Mesothelial cell of epicardium (in vitro differentiated cells): Measurements from ENCODE around the gene ZNF19. TPM values are rescaled to one million over a fixed set of nuclear protein-coding genes. Genes with fewer than 3 reads are reported as not detected.

Experiments
- DNase-seq, 2 experiments: peaks; one replicate each; pipeline ENCODE4 v3.0.0; 2021; ENCODE audit warnings: low spot score in 2 of 2; ENCODE audit not compliant: unreplicated experiment in 2 of 2
- H3K27ac Mint-ChIP-seq: 2 replicates; pipeline ENCODE4 v1.8.0; 2021; ENCODE audit warnings: mixed read lengths
- H3K27me3 Mint-ChIP-seq: 2 replicates; pipeline ENCODE4 v1.8.0; 2021; ENCODE audit warnings: low read depth, mixed read lengths
- H3K36me3 Mint-ChIP-seq: 2 replicates; pipeline ENCODE4 v1.8.0; 2021; ENCODE audit warnings: mixed read lengths
- H3K4me1 Mint-ChIP-seq: 2 replicates; pipeline ENCODE4 v1.8.0; 2021; ENCODE audit warnings: mixed read lengths
- H3K4me3 Mint-ChIP-seq: 2 replicates; pipeline ENCODE4 v1.8.0; 2021; ENCODE audit warnings: mild to moderate bottlenecking, moderate library complexity, mixed read lengths
- H3K9me3 Mint-ChIP-seq: 2 replicates; pipeline ENCODE4 v1.8.0; 2021; ENCODE audit warnings: mixed read lengths
- total RNA-seq: library from RNA; stranded (reverse); gene quantifications from 3 replicates; pipeline ENCODE4 v1.2.1, GENCODE V29; 2021
- TF ChIP-seq, protein P1 (sequence below): fragments of 200-600 bp; sonication (generic); IDR thresholded peaks from one replicate; pipeline ENCODE4 v1.5.0; 2021; ENCODE audit warnings: antibody characterized with exemption; ENCODE audit not compliant: unreplicated experiment

The ZNF19 gene
- total RNA-seq, 1 donor from 2014 or later = 7.3 TPM

- no peaks in the 10 kb centered on the region for H3K27me3 Mint-ChIP-seq
- peak within 1 kb of the TSS; percentile 90 for H3K4me3 Mint-ChIP-seq
- H3K27ac Mint-ChIP-seq = peak within 1 kb of the TSS; percentile 87
- peak; percentile 48 to 78 for DNase-seq
- H3K36me3 Mint-ChIP-seq = no peaks in the 10 kb centered on the region
- H3K4me1 Mint-ChIP-seq = peaks cover 27% of the 10 kb centered on the region
- H3K9me3 Mint-ChIP-seq = no peaks in the 10 kb centered on the region
- TF ChIP-seq, protein P1, sequence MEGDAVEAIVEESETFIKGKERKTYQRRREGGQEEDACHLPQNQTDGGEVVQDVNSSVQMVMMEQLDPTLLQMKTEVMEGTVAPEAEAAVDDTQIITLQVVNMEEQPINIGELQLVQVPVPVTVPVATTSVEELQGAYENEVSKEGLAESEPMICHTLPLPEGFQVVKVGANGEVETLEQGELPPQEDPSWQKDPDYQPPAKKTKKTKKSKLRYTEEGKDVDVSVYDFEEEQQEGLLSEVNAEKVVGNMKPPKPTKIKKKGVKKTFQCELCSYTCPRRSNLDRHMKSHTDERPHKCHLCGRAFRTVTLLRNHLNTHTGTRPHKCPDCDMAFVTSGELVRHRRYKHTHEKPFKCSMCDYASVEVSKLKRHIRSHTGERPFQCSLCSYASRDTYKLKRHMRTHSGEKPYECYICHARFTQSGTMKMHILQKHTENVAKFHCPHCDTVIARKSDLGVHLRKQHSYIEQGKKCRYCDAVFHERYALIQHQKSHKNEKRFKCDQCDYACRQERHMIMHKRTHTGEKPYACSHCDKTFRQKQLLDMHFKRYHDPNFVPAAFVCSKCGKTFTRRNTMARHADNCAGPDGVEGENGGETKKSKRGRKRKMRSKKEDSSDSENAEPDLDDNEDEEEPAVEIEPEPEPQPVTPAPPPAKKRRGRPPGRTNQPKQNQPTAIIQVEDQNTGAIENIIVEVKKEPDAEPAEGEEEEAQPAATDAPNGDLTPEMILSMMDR = no peak
These were observed 27.2 kb downstream of the ZNF19 start, which contains the start of gene ZNF23 for GRCh38 chr16:71461686-71462648. ZNF23 (minus strand) TSS chr16:71462247; CDS start chr16:71456796, 5,451 bp downstream.

DNA sequence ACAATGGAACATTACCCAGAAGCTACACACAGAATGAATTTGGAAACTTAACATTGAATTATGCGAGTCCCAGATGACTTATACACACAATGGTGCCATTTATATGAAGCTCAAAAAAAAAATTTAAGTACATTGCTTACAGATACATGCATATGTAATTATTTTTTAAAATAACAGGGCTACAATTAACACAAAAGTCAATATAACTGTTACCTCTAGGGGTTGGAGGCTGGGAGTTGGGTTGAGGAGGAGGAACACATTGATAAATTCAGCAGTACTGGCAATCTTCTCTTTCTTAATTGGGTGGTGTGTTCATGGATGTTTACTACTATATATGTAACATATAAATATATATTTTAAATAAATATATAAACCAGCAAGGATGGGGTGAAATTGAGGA, 28.2 kb downstream of the ZNF19 start:
- H3K9me3 Mint-ChIP-seq = no peaks in the 10 kb centered on the region
- H3K4me3 Mint-ChIP-seq = peak overlapping the region; percentile 90
- peaks cover 27% of the 10 kb centered on the region for H3K4me1 Mint-ChIP-seq
- H3K27me3 Mint-ChIP-seq = no peaks in the 10 kb centered on the region
- no peak overlapping the region for H3K27ac Mint-ChIP-seq
- H3K36me3 Mint-ChIP-seq = peaks cover 7% of the 10 kb centered on the region
- TF ChIP-seq, protein P1 = no peak
- no peak for DNase-seq

GRCh38 chr16:71460236-71460635, 28.9 kb downstream of the ZNF19 start:
- DNase-seq = no peak
- TF ChIP-seq, protein P1 = no peak
- Mint-ChIP-seq H3K27me3 (no peaks in the 10 kb centered on the region), H3K4me3 (peak overlapping the region; percentile 90), H3K27ac (no peak overlapping the region), H3K4me1 (peaks cover 27% of the 10 kb centered on the region), H3K9me3 (no peaks in the 10 kb centered on the region), H3K36me3 (peaks cover 12% of the 10 kb centered on the region)

DNA sequence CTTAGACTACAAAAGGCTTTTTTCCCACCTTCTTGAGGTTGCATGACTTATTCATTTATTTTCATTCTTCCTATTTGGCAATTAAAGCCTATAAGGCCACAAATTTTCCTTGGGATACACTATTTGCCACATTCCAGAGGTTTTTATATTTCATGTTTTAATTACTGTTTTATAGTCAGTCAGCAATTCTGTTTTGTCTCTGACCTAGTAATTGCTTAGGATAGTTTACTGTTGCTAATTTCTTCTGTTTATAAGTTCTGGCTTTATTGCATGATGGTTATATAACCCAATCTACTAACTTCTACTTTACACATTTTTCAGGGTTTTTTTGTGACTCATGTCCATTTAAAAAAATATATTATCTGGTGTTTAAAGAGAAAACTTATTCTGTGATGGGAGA, 29.6 kb downstream of the ZNF19 start:
- Mint-ChIP-seq H3K27me3 (no peaks in the 10 kb centered on the region), H3K4me1 (peaks cover 27% of the 10 kb centered on the region), H3K4me3 (no peak overlapping the region), H3K9me3 (peaks cover 6% of the 10 kb centered on the region), H3K36me3 (peaks cover 20% of the 10 kb centered on the region), H3K27ac (no peak overlapping the region)
- TF ChIP-seq, protein P1 = no peak
- DNase-seq = no peak

- Mint-ChIP-seq H3K4me1 (peaks cover 16% of the 10 kb centered on the region), H3K4me3 (no peak overlapping the region), H3K27me3 (no peaks in the 10 kb centered on the region), H3K36me3 (peaks cover 47% of the 10 kb centered on the region), H3K27ac (no peak overlapping the region), H3K9me3 (peaks cover 31% of the 10 kb centered on the region)
- TF ChIP-seq, protein P1 = no peak
- no peak for DNase-seq
These were observed 32.3 kb downstream of the ZNF19 start for GRCh38 chr16:71456801-71457200.
